Ovary (tissue), 9 donors: ENCODE measurements around the gene PPP1R37. TPM values are rescaled to one million over a fixed set of nuclear protein-coding genes. Genes with fewer than 3 reads are reported as not detected.

Experiments used
- DNase-seq, 5 donors: peaks; one replicate each; pipeline ENCODE4 v3.0.0-alpha.2; 2019 to 2020
- H3K27ac ChIP-seq, 2 donors: fragments of 200-600 bp; one replicate each; pipeline versions ENCODE4 v1.5.1 to v1.8.0; 2019 to 2022
- H3K27me3 ChIP-seq: fragments of 200-600 bp; one replicate; pipeline ENCODE4 v1.8.0; 2022
- H3K36me3 ChIP-seq: fragments of 200-600 bp; sonication (generic); one replicate; pipeline ENCODE4 v1.5.1; 2019
- H3K4me1 ChIP-seq: one replicate; pipeline ENCODE4 v1.8.1; 2013; ENCODE audit warnings: mild to moderate bottlenecking, moderate library complexity; ENCODE audit not compliant: insufficient read depth
- H3K4me3 ChIP-seq: fragments of 200-600 bp; sonication (generic); one replicate; pipeline ENCODE4 v1.5.1; 2017
- H3K9me3 ChIP-seq, 2 donors: fragments of 200-600 bp in 1 of 2; sonication (generic) in 1 of 2; one replicate each; pipeline versions ENCODE4 v1.5.1 to v1.8.1; 2013 to 2019; ENCODE audit warnings: mild to moderate bottlenecking in 1 of 2, moderate library complexity in 1 of 2
- CTCF ChIP-seq, 3 donors: fragments of 450-650 bp in 2 of 3; fragments of 200-600 bp in 1 of 3; IDR thresholded peaks; one replicate each; pipeline versions ENCODE4 v1.5.1 to v1.8.0; 2016 to 2022; ENCODE audit warnings: antibody characterized with exemption in 3 of 3, mild to moderate bottlenecking in 1 of 3
- EP300 ChIP-seq: sonication (generic); formaldehyde crosslinking; IDR thresholded peaks from one replicate; pipeline ENCODE4 v1.6.1; 2017; ENCODE audit warnings: antibody characterized with exemption
- POLR2A ChIP-seq: fragments of 450-650 bp; IDR thresholded peaks from one replicate; pipeline ENCODE4 v1.6.1; 2017; ENCODE audit warnings: antibody characterized with exemption, mild to moderate bottlenecking, moderate library complexity
- WGBS, 3 donors: extraction: QIAGEN DNeasy Blood & Tissue Kit in 1 of 3; methylation state at CpG; one replicate each; pipeline versions ENCODE4 v1.1.5 to v1.1.7; 2013 to 2017; 5-methylcytosine and 5-hydroxymethylcytosine counted together
- intact Hi-C, 4 donors: fragments of 100-400 bp; cut with DNase I; formaldehyde crosslinking; loops; one replicate each; pipeline versions ENCODE4 v1.11.0 to v1.15.1; 2022 to 2023
- polyA plus RNA-seq, 2 donors: library from polyadenylated mRNA; stranded (reverse); fragments of 200-250 nt in 1 of 2; fragments of 350-450 nt in 1 of 2; fragmentation: Illumina TruSeq in 1 of 2; extraction: RNeasy Lipid Tissue Mini Kit (QIAGEN cat#74804) in 1 of 2; gene quantifications; one replicate each; pipeline ENCODE4 v1.2.3, GENCODE V29; 2013 to 2014
- total RNA-seq, 7 donors: library from RNA; depleted of rRNA in 2 of 7; stranded (reverse); fragments of >200 nt in 2 of 7; fragmentation: NEBNext Ultra II Directional in 3 of 7; extraction: Animal tissue kit (Norgen Biotek cat#: 25700) in 3 of 7; gene quantifications; one replicate each; pipeline versions ENCODE4 v1.1.0 to v1.2.4, GENCODE V29; 2016 to 2023
- donor health status: DM: no; HTN: no; CAD: no; lungs with moderate emphysema.
- donor health status: DM: no; HTN: no; CAD: no.
- donor health status: Bipolar disorder and iron deficiency.
- donor health status: DM: yes; HTN: yes; CAD: no.
- donor health status: DM: no; HTN: no; CAD: no.
- donor health status: DM: yes; HTN: yes; CAD: no.

The PPP1R37 gene
- total and polyA plus RNA-seq, 9 donors = 5.5 to 28.4 (median 20.2) TPM

DNA sequence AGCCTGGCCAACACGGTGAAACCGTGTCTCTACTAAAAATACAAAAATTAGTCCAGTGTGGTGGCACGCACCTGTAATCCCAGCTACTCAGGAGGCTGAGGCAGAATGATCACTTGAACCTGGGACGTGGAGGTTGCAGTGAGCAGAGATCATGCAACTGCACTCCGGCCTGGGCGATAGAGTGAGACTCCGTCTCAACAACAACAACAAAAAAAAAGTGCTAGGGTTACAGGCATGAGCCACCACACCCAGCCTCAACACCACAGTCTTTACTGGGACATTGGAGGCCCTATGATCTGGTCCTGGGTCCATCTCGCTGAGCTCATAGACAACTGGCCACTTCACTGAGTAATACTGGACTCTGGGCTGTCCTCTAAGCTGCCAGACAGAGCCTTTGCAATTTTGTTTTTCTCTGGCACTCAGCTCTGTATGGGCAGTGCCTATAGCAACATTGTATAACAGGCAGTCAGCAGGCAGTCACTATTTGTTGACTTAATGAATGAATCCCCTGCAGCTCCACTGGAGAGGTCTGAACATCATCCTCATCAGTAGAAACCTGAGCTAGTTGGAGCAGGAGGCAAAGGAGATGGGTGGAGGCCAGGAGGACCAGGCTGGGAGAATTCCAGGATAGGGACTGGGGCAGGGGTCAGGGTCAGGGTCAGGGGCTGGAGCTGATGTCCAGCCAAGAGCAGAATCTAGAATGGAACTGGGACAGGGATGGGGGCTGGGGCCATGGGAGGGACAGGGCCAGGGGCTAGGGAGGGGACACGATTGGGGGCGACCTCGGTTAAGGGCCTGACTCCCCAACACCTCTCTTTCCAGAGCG lies 93.7 kb downstream of the PPP1R37 start:
- Histone ChIP-seq H3K36me3 (no peaks in the 10 kb centered on the region), H3K4me1 (no peaks in the 10 kb centered on the region), H3K27ac (no peak overlapping the region), H3K9me3 (no peaks in the 10 kb centered on the region), H3K4me3 (no peak overlapping the region), H3K27me3 (no peaks in the 10 kb centered on the region)
- TF ChIP-seq EP300 = no peak
- TF ChIP-seq POLR2A = no peak
- no peak for TF ChIP-seq CTCF (IDR thresholded peaks at IDR 0.05)
- intact Hi-C loops = no loop called here
- WGBS, 3 donors = 81 to 90% (median 89%) methylated on average over 12 of the region's 12 CpGs
- DNase-seq = no peak

DNA sequence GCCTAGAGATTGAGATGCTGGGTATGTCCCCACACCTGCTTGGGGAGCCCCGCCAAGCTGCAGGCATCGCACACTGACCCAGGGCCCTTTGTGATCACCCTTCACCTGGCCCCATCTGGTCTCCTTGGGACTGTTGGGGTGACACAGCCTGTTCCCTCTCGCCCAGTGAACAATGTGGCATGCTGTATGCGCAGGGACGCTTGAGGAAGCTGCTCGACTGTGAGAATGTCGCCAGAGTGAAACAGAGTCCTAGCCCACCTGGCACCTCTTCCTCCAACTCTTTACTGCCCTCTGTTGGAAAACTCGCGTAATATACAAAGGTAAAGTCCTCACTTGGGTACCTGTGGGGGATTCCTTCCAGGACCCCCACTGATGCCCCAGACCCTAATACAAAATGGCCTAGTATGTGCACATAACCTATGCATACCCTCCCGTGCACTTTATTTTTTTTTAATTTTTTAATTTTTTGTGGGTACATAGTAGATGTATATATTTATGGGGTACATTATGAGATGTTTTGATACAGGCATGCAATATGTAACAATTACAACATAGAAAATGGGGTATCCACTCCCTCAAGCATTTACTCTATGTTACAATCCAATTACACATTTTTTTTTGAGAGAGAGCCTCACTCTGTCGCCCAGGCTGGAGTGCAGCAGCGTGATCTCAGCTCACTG lies 94.6 kb downstream of the PPP1R37 start:
- WGBS, 3 donors = 57 to 59% (median 57%) methylated on average over 12 of the region's 12 CpGs
- H3K27me3 ChIP-seq = no peaks in the 10 kb centered on the region
- no peak overlapping the region for H3K27ac ChIP-seq
- no peaks in the 10 kb centered on the region for H3K9me3 ChIP-seq
- intact Hi-C loops = loop anchor here in 1 of 4 donors (2.0 kb wide), 1 partner anchor 65 kb away; no protein-coding TSS in a partner anchor
- H3K4me1 ChIP-seq = no peaks in the 10 kb centered on the region
- no peaks in the 10 kb centered on the region for H3K36me3 ChIP-seq
- DNase-seq = no peak
- no peak overlapping the region for H3K4me3 ChIP-seq
- TF ChIP-seq POLR2A = no peak
- no peak for TF ChIP-seq CTCF (IDR thresholded peaks at IDR 0.05)
- TF ChIP-seq EP300 = no peak

DNA sequence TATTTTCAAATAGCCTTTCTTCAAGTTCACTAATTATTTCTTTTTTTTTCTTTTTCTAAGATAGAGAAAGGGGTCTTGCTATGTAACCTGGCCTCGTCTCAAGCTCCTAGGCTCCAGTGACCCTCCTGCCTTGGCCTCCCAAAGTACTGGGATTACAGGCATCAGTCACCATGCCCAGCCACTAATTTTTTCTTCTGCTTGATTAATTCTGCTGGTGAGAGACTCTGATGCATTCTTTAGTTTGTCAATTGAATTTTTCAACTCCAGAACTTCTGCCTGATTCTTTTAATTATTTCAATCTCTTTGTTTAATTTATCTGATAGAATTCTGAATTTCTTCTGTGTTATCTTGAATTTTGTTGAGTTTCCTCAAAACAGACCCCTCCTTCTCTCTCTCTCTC lies 97.0 kb downstream of the PPP1R37 start:
- DNase-seq = no peak

GRCh38 chr19:45191375-45191774 lies 98.4 kb downstream of the PPP1R37 start:
- H3K27ac ChIP-seq = no peak overlapping the region
- TF ChIP-seq POLR2A (no peak), CTCF (IDR thresholded peaks at IDR 0.05) (no peak), EP300 (no peak)
- WGBS, 3 donors = 94 to 96% (median 94%) methylated on average over 4 of the region's 4 CpGs

More for the DNA sequence above, 97.0 kb downstream of the PPP1R37 start:
- Histone ChIP-seq H3K36me3 (no peaks in the 10 kb centered on the region), H3K9me3 (no peaks in the 10 kb centered on the region), H3K4me1 (no peaks in the 10 kb centered on the region), H3K27ac (no peak overlapping the region), H3K27me3 (no peaks in the 10 kb centered on the region), H3K4me3 (no peak overlapping the region)
- 94 to 100% (median 96%) methylated on average over 1 of the region's 1 CpG for WGBS, 3 donors
- intact Hi-C loops = loop anchor here in 1 of 4 donors (2.0 kb wide), 1 partner anchor 67 kb away; no protein-coding TSS in a partner anchor
- TF ChIP-seq POLR2A (no peak), EP300 (no peak), CTCF (IDR thresholded peaks at IDR 0.05) (no peak)

More at GRCh38 chr19:45191375-45191774, 98.4 kb downstream of the PPP1R37 start:
- Histone ChIP-seq H3K4me3 (no peak overlapping the region), H3K9me3 (no peaks in the 10 kb centered on the region), H3K27me3 (no peaks in the 10 kb centered on the region), H3K36me3 (no peaks in the 10 kb centered on the region), H3K4me1 (no peaks in the 10 kb centered on the region)
- no peak for DNase-seq
- intact Hi-C loops = no loop called here
